Stimulated activated CD4-positive, alpha-beta T cell treated with anti-CD3 and anti-CD28 coated beads, Interleukin-4, amount 100 ng/mL, for 24 hours (primary cell): ENCODE measurements around the gene PHACTR4.
"Not testable (repeated sequence)": the region's sequence is repeated elsewhere in the genome, so short reads cannot be mapped to it uniquely, and the experiment has no call there.

Experiments used
- DNase-seq: peaks from one replicate; pipeline ENCODE4 v3.0.0-alpha.2; 2020

Gene PHACTR4

GRCh38 chr1:28373450-28373849 lies 3.9 kb downstream of the PHACTR4 start:
- not testable (repeated sequence) for DNase-seq

- no peak for DNase-seq
These were observed 4.8 kb downstream of the PHACTR4 start for GRCh38 chr1:28374297-28374696.

- not testable (repeated sequence) for DNase-seq
These were observed 6.1 kb downstream of the PHACTR4 start for GRCh38 chr1:28375598-28375997.

GRCh38 chr1:28376195-28376594 lies 6.7 kb downstream of the PHACTR4 start:
- DNase-seq: not testable (repeated sequence)

- DNase-seq: no peak
These were observed 9.4 kb downstream of the PHACTR4 start for GRCh38 chr1:28378906-28379305.

GRCh38 chr1:28380394-28380793 lies 10.9 kb downstream of the PHACTR4 start:
- DNase-seq: no peak

- not testable (repeated sequence) for DNase-seq
These were observed 14.2 kb downstream of the PHACTR4 start for GRCh38 chr1:28383785-28384184.

- no peak for DNase-seq
These were observed 22.6 kb downstream of the PHACTR4 start for GRCh38 chr1:28392027-28392652.

- DNase-seq: no peak
These were observed 24.6 kb downstream of the PHACTR4 start for GRCh38 chr1:28394136-28394535.

GRCh38 chr1:28395181-28395580 lies 25.6 kb downstream of the PHACTR4 start:
- DNase-seq: no peak

- no peak for DNase-seq
These were observed 32.2 kb downstream of the PHACTR4 start for GRCh38 chr1:28401760-28402159.

GRCh38 chr1:28409090-28409489 lies 39.5 kb downstream of the PHACTR4 start:
- no peak for DNase-seq

GRCh38 chr1:28411656-28412055 lies 42.1 kb downstream of the PHACTR4 start:
- no peak for DNase-seq

GRCh38 chr1:28412731-28413130 lies 43.2 kb downstream of the PHACTR4 start:
- no peak for DNase-seq

- DNase-seq: no peak
These were observed 47.1 kb downstream of the PHACTR4 start for GRCh38 chr1:28416509-28417194.

GRCh38 chr1:28417441-28417922 lies 47.9 kb downstream of the PHACTR4 start:
- no peak for DNase-seq

- DNase-seq: no peak
These were observed 48.5 kb downstream of the PHACTR4 start for GRCh38 chr1:28417926-28418637.

GRCh38 chr1:28421744-28422143 lies 52.2 kb downstream of the PHACTR4 start:
- DNase-seq: no peak

- no peak for DNase-seq
These were observed 57.3 kb downstream of the PHACTR4 start for GRCh38 chr1:28426831-28427230.

- no peak for DNase-seq
These were observed 58.5 kb downstream of the PHACTR4 start for GRCh38 chr1:28428012-28428411.

- DNase-seq: no peak
These were observed 59.5 kb downstream of the PHACTR4 start for GRCh38 chr1:28428990-28429520.

- DNase-seq: no peak
These were observed 66.8 kb downstream of the PHACTR4 start for GRCh38 chr1:28436211-28436769.

GRCh38 chr1:28437264-28437923 lies 67.9 kb downstream of the PHACTR4 start:
- no peak for DNase-seq
